Omental fat pad (tissue), 4 donors: ENCODE measurements around the gene ING1. TPM values are rescaled to one million over a fixed set of nuclear protein-coding genes. Genes with fewer than 3 reads are reported as not detected.

Experiments
- ATAC-seq: fragments of 150-250 bp; one replicate; pipeline ENCODE4 v1.9.1; 2016; ENCODE audit warnings: mild to moderate bottlenecking, moderate library complexity; ENCODE audit not compliant: low FRiP score
- DNase-seq: peaks from one replicate; pipeline ENCODE4 v3.0.0-alpha.2; 2019; ENCODE audit warnings: low spot score
- CTCF ChIP-seq, 3 donors: fragments of 450-650 bp; IDR thresholded peaks; one replicate each; pipeline ENCODE4 v1.5.1; 2016 to 2017; ENCODE audit warnings: antibody characterized with exemption in 3 of 3, mild to moderate bottlenecking in 3 of 3, moderate library complexity in 2 of 3
- total RNA-seq, 4 donors: library from RNA; depleted of rRNA; stranded (reverse); fragments of >200 nt; gene quantifications; one replicate each; pipeline ENCODE4 v1.1.0, GENCODE V29; 2016

ING1 gene
- total RNA-seq, 4 donors from 2014 or later: 14.9 to 56.6 (median 20.8) TPM

- ATAC-seq (no peak), DNase-seq (no peak)
- no peak for TF ChIP-seq CTCF (IDR thresholded peaks at IDR 0.05)
These were observed 32.9 kb downstream of the ING1 start for GRCh38 chr13:110746438-110746837.

DNA sequence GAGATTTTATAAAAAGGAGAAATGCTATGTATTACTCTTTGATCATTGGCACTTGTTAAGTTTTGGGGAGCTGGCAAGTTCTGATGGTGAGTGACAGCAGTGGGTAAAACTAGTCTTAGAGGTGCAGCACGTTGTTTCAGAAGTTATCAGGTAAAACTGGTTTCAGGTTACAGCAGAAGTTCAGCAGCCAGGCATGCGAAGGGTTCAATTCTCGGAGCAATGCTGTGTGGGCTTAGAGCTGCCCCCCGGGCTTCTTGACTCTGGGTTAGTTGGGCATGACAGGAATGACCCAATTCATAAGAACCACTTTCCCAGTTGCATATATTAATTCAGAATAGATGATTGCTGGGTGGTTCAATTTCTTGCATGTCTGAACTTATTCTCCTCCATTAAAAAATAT, 34.8 kb downstream of the ING1 start:
- no peak for ATAC-seq
- no peak for TF ChIP-seq CTCF (IDR thresholded peaks at IDR 0.05)
- DNase-seq: no peak

GRCh38 chr13:110756219-110756631, 42.7 kb downstream of the ING1 start:
- no peak for DNase-seq
- peak; percentile 87 for ATAC-seq

DNA sequence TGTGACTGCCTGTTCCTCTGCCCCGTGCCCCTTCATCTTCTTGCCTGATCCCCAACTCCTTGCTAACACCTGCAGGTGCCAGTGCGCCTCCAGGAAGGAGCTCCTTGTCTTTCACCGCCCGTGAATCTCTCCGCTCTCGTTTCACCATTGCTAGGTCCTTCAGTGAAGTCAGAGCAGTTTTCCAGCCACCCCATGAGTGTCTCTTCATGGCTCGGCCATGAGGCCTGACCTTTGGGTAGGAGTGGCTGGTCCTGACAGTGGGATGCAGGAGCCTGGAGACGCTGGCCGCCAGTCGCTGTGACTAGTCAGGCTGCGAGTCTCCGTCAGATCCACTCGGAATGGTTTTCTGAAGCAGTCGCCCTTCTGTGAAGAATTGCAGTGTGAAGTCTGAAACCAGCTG, 43.8 kb downstream of the ING1 start:
- DNase-seq (no peak), ATAC-seq (no peak)
- TF ChIP-seq CTCF (IDR thresholded peaks at IDR 0.05): no peak

More at GRCh38 chr13:110756219-110756631, 42.7 kb downstream of the ING1 start:
- TF ChIP-seq CTCF (IDR thresholded peaks at IDR 0.05): no peak

DNA sequence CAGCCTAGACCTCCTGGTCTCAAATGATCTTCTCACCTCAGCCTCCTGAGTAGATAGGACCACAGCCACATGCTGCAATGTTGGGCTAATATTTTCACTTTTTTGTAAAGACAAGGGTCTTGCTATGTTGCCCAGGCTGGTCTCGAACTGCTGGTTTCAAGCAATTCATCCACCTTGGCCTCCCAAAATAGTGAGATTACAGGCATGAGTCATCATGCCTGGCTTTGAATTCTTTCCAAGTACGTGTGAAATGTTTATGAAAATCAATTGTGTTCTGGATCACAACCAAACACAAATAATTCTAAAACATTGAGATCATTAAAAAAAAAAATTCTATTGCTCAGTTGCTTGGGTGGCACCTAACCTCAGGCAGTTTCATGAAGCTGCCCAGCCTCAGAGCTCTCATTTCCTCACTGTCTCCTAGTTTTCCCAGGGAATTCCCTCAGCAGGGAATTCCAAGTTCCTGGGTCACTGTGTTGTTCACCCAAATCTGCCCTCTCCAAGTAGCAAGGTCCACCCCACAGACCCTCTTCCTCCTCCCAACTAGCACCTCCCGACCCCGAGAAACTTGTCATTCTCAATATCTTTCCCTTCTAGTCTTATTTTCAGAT, 44.8 kb downstream of the ING1 start:
- DNase-seq (no peak), ATAC-seq (no peak)
- no peak for TF ChIP-seq CTCF (IDR thresholded peaks at IDR 0.05)

- TF ChIP-seq CTCF (IDR thresholded peaks at IDR 0.05): no peak
- no peak for DNase-seq
- ATAC-seq: no peak
These were observed 46.2 kb downstream of the ING1 start for GRCh38 chr13:110759710-110760109.

GRCh38 chr13:110760611-110761010, 47.1 kb downstream of the ING1 start:
- no peak for TF ChIP-seq CTCF (IDR thresholded peaks at IDR 0.05)
- ATAC-seq (no peak), DNase-seq (no peak)
